LNCaP clone FGC (cell line): Measurements from ENCODE around the gene FRS2.

ENCODE experiments used
- DNase-seq: peaks from one replicate; pipeline ENCODE4 v3.0.0-alpha.2; 2011; ENCODE audit warnings: low read depth
- H3K4me3 ChIP-seq: 2 replicates; pipeline ENCODE4 v1.5.1; 2011; ENCODE audit warnings: mild to moderate bottlenecking, low read depth, low read length, control low read depth
- TF ChIP-seq, protein P1 (sequence below): IDR thresholded peaks from 2 replicates; pipeline ENCODE4 v1.5.1; 2012; ENCODE audit warnings: mild to moderate bottlenecking; ENCODE audit not compliant: control insufficient read depth, insufficient read depth; ENCODE audit errors: extremely low read depth

Gene FRS2

DNA sequence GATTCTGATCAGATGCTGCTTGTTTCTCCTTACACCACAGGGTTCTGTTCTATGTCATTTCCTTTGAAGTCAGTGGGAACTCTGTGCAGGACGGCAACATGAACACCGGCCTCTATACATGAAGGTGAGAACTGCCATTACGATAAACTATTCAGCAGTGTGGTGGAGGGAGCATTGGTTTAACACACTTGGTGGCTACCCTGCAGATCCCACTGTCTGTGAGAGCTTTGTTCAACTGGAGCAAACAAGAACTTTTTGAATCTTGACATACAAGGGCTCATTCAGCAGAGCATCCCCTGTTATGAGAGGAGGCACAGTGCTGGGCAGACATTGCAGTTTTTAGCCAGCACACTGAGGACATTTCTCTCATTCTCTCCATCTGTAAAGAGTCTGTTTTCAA is 10.7 kb upstream of the FRS2 start:
- no peak overlapping the region for H3K4me3 ChIP-seq
- TF ChIP-seq, protein P1, sequence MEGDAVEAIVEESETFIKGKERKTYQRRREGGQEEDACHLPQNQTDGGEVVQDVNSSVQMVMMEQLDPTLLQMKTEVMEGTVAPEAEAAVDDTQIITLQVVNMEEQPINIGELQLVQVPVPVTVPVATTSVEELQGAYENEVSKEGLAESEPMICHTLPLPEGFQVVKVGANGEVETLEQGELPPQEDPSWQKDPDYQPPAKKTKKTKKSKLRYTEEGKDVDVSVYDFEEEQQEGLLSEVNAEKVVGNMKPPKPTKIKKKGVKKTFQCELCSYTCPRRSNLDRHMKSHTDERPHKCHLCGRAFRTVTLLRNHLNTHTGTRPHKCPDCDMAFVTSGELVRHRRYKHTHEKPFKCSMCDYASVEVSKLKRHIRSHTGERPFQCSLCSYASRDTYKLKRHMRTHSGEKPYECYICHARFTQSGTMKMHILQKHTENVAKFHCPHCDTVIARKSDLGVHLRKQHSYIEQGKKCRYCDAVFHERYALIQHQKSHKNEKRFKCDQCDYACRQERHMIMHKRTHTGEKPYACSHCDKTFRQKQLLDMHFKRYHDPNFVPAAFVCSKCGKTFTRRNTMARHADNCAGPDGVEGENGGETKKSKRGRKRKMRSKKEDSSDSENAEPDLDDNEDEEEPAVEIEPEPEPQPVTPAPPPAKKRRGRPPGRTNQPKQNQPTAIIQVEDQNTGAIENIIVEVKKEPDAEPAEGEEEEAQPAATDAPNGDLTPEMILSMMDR, result no peak
- DNase-seq, result no peak

DNA sequence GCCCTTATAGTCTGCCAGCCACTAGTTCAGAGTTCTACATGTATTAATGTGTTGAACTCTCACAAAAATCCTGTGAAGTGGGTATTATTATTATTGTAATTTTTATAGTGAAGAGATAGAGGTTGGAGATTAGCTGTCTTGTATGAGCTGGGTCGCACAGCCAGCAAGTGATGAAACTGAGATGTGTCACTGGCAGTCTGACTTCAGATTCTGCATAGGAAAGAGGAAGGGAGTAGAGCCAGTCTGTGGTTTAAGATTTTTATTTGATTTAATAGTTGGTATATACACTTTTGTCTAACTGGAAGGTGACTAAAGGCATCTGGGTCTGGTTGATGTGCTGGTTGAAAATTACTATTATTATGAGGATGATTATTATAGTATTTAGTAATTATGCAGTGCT is 5.8 kb upstream of the FRS2 start:
- DNase-seq, result no peak
- H3K4me3 ChIP-seq, result no peak overlapping the region
- TF ChIP-seq, protein P1, result no peak

DNA sequence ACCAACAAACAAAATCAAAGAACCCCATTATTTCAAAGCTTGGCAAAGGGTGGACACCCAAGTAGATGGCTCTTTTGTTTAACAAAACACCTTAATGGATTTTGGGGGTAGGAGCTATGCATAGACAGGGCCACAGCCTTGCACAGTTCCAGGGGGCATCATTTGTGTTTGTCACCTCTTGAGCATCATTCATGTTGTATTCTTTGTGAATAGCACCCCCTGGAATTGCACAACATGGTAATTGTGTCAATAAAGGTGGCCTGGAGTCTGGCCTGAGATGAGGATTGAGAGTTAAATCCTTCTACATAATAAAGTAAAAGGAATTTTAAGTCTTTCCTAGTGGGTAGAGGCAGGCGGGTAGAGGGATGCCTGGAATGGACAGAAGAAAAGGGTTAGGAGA is 3.3 kb upstream of the FRS2 start:
- H3K4me3 ChIP-seq, result no peak overlapping the region
- DNase-seq, result no peak

DNA sequence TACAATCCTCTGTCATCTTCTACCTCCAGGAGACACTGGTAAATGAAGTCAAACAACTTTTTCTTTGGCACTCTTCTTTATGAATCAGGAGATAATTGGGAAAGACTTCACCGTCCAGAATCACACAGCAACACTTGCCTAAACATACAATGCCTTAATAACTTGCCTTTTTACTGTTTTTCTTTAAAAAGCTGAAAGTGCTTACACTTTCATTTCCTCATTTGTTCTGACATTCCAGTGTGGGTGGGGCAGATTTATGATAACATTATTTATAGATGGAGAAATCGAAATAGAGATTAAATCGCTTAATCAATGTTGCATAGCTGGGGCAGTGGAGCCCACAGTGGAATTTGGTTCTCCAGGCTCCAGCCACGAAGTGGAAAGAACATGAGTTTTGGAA is 2.8 kb upstream of the FRS2 start:
- DNase-seq, result no peak
- TF ChIP-seq, protein P1, result no peak

More for the DNA sequence above, 3.3 kb upstream of the FRS2 start:
- TF ChIP-seq, protein P1, result no peak

DNA sequence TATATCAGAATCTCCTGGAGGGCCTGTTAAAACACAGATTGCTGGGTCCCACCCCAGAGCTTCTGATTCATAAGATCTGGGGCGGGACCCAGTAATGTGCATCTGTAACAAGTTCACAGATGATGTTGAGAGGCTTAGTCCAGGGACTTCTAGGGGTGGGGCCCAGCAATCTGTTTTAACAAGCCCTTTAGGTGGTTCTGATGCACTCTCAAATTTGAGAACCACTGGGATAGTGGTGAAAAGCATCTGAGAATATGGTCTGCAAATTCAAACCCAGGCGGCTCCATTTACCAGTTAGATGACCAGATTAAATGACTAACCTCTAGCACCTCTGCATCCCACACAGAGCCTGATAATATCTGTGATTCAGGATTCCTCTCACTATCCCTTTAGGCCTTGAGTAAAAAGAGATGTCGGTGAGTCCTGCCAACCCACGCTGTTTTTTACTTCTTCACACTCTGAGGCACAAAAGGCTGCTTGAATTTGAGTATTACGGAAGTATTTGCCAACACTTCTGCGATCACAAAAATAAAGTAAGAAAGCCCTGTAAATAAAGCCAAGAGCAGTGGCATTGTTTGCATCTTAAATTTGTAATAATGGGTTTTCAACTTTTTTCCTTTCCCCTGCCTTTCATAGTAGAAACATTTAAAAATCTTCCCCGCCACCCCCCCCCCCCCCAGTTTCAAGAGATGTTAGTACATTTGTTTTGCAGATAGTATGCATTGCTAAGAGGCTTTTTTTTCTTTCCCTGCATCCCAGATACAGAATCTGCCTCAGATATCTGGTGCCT is 1.8 kb upstream of the FRS2 start:
- no peak for DNase-seq
- TF ChIP-seq, protein P1, result no peak
- H3K4me3 ChIP-seq, result no peak overlapping the region

More for the DNA sequence above, 2.8 kb upstream of the FRS2 start:
- no peak overlapping the region for H3K4me3 ChIP-seq

DNA sequence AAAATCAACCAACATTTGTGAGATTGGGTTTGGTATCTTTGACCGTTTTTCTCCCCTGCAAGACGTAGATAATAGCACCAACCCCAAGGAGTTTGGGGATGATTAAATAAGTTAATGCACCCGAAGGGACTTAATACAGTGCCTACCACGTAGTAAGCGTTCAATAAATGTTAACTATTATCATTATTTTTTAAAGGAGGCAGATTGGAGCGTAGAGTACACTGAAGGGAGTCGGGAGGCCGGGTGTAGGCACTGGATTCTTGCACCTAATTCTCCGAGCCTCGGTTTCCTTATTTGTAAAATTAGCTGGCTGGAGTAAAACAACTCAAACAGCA is 367 bp upstream of the FRS2 start:
- TF ChIP-seq, protein P1, result no peak
- peak overlapping the region; percentile 92 for H3K4me3 ChIP-seq
- no peak for DNase-seq

DNA sequence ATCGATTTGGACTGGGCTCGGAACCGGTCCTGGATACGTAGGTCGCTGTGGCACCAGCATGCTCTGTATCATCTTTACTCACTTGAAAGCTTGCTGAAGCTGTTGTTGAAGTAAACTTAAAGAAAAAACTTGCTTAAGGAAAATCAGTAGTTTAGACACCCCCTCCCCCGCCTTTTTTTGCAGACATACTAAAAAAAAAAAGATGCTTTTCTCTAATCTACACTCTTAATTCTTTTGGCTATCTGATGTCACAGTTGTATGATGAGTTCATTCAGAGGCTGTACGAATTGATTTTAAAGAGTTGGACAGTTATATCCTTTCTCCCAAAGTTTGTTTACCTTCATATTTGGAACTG is 865 bp downstream of the FRS2 start:
- TF ChIP-seq, protein P1, result no peak
- no peak for DNase-seq
- H3K4me3 ChIP-seq, result peak overlapping the region; percentile 92
